ENCODE measurements around the gene FANCB. TPM values are rescaled to one million over a fixed set of nuclear protein-coding genes. Genes with fewer than 3 reads are reported as not detected.

FANCB gene
- total RNA-seq, 1 experiment from 2014 or later = 12.1 TPM

DNA sequence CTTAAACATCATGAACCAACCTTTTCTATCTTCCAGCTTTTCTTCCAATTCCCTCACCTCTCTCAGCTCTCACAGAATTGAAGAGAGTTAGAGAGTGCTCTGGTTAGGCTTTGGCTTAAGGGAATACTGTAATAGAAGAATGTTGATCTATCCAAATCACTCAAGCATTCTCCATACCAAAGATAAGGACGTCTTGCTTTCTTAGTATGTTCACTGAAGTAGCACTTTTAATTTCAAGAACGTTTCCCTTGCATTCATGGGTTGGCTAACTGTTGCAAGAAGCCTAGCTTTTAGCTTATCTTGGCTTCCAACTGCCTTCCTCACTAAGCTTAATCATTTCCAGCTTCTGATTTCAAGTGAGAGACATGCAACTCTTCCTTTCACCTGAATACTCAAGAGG is 43.2 kb downstream of the FANCB start:
- no peak for DNase-seq
- Histone ChIP-seq H3K27me3 (ENCODE audit: insufficient read depth, low read length) (no peaks in the 10 kb centered on the region), H3K23me2 (ENCODE audit: insufficient read length, low read depth, low read length, poor library complexity, severe bottlenecking) (no peaks in the 10 kb centered on the region), H2BK20ac (ENCODE audit: low read depth, low read length, poor library complexity, severe bottlenecking) (no peak overlapping the region), H3K9ac (ENCODE audit: extremely low read depth, insufficient read length, low read length) (no peak overlapping the region), H4K20me1 (ENCODE audit: control insufficient read depth, insufficient read depth, insufficient read length) (no peaks in the 10 kb centered on the region), H2AFZ (ENCODE audit: low read length) (no peak overlapping the region), H4K8ac (replicated peaks; ENCODE audit: insufficient read length, low read depth, low read length) (no peak overlapping the region), H3K56ac (ENCODE audit: insufficient read length, low read depth, low read length) (no peak overlapping the region), H3K79me2 (ENCODE audit: insufficient read depth, low read length) (no peaks in the 10 kb centered on the region), H3K14ac (ENCODE audit: insufficient read depth, low read length) (no peak overlapping the region), H4K91ac (ENCODE audit: insufficient read length, low read depth, low read length) (no peak overlapping the region), H3K79me1 (ENCODE audit: insufficient read depth, low read depth, low read length, poor library complexity, severe bottlenecking) (no peaks in the 10 kb centered on the region), H2BK12ac (ENCODE audit: insufficient read length, low read depth, low read length) (no peak overlapping the region), H3K27ac (ENCODE audit: insufficient read length, low read depth, low read length) (no peak overlapping the region), H3K23ac (ENCODE audit: insufficient read length, low read depth, low read length) (no peak overlapping the region), H4K5ac (ENCODE audit: insufficient read length, low read depth, low read length) (no peak overlapping the region), H2BK15ac (ENCODE audit: low read depth, low read length) (no peak overlapping the region), H3K4me2 (ENCODE audit: insufficient read depth, insufficient read length, low read length) (no peak overlapping the region), H3K4ac (ENCODE audit: low read depth, low read length) (no peak overlapping the region), H2BK120ac (ENCODE audit: low read depth, low read length, poor library complexity, severe bottlenecking) (no peak overlapping the region), H3K9me3 (ENCODE audit: control insufficient read depth, low read depth, low read length) (peaks cover 10% of the 10 kb centered on the region), H3K18ac (ENCODE audit: insufficient read length, low read depth, low read length) (no peak overlapping the region), H2AK5ac (ENCODE audit: insufficient read length, low read length) (no peak overlapping the region), H3K4me1 (ENCODE audit: insufficient read depth, low read length) (no peaks in the 10 kb centered on the region), H2BK5ac (ENCODE audit: insufficient read length, low read length) (no peak overlapping the region), H3T11ph (ENCODE audit: low read length) (no peak overlapping the region)
- H3K27me3 Mint-ChIP-seq (ENCODE audit: low read depth) = no peaks in the 10 kb centered on the region
- no peaks in the 10 kb centered on the region for H3K4me1 Mint-ChIP-seq
- no peak overlapping the region for H3K27ac Mint-ChIP-seq
- peaks cover 15 to 25% (median 18%) of the 10 kb centered on the region in 3 experiments for H3K36me3 Mint-ChIP-seq (ENCODE audit: insufficient read depth in 1 of 3, low read depth in 3 of 3)
- H3K9me3 Mint-ChIP-seq = peaks cover 65 to 80% of the 10 kb centered on the region in 2 experiments
- WGBS (ENCODE audit: extremely low coverage, insufficient read length, low lambda C conversion rate) = no CpG with 5 or more reads among the region's 2 CpGs
- H3K4me3 Mint-ChIP-seq = no peak overlapping the region
- TF ChIP-seq, protein P1, sequence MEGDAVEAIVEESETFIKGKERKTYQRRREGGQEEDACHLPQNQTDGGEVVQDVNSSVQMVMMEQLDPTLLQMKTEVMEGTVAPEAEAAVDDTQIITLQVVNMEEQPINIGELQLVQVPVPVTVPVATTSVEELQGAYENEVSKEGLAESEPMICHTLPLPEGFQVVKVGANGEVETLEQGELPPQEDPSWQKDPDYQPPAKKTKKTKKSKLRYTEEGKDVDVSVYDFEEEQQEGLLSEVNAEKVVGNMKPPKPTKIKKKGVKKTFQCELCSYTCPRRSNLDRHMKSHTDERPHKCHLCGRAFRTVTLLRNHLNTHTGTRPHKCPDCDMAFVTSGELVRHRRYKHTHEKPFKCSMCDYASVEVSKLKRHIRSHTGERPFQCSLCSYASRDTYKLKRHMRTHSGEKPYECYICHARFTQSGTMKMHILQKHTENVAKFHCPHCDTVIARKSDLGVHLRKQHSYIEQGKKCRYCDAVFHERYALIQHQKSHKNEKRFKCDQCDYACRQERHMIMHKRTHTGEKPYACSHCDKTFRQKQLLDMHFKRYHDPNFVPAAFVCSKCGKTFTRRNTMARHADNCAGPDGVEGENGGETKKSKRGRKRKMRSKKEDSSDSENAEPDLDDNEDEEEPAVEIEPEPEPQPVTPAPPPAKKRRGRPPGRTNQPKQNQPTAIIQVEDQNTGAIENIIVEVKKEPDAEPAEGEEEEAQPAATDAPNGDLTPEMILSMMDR (conservative IDR thresholded peaks at IDR 0.05) = no peak

All from H9 (cell line).